ENCODE data around the gene RELN. TPM values are rescaled to one million over a fixed set of nuclear protein-coding genes. Genes with fewer than 3 reads are reported as not detected.

The RELN gene
- polyA plus RNA-seq, 1 donor (not counting 4 experiments of a cell fraction or from before 2014, with no cell fraction given) = not detected

DNA sequence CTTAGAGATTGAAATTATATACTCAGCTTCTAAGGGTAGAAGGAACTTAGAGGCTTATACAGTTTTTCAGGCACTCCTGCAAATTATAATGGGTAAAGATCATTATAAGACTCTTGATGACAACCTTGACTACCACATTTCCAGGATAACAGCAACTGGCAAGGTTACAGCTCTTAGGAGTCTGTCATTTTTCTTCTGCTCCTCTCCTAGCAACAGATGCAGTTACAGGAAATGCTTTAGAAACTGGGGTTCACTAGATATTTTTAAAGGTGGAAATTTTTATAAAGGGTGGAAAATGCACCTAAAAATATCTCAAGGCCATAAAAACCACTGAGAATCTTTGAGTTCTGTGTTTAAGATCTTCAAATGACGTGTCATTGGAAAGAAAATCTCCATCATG is 185.8 kb downstream of the RELN start:
- TF ChIP-seq, protein P1, sequence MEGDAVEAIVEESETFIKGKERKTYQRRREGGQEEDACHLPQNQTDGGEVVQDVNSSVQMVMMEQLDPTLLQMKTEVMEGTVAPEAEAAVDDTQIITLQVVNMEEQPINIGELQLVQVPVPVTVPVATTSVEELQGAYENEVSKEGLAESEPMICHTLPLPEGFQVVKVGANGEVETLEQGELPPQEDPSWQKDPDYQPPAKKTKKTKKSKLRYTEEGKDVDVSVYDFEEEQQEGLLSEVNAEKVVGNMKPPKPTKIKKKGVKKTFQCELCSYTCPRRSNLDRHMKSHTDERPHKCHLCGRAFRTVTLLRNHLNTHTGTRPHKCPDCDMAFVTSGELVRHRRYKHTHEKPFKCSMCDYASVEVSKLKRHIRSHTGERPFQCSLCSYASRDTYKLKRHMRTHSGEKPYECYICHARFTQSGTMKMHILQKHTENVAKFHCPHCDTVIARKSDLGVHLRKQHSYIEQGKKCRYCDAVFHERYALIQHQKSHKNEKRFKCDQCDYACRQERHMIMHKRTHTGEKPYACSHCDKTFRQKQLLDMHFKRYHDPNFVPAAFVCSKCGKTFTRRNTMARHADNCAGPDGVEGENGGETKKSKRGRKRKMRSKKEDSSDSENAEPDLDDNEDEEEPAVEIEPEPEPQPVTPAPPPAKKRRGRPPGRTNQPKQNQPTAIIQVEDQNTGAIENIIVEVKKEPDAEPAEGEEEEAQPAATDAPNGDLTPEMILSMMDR (optimal IDR thresholded peaks at IDR 0.05 in 1 of 3, IDR thresholded peaks at IDR 0.05 in 1 of 3, conservative IDR thresholded peaks at IDR 0.05 in 1 of 3; ENCODE audit: extremely low read depth in 1 of 3, insufficient read depth in 2 of 3, low read length in 3 of 3) = no peak
- TF ChIP-seq EZH2 (IDR thresholded peaks at IDR 0.05; ENCODE audit: low read length) = no peak
- no peak for DNase-seq (ENCODE audit: low read depth, low spot score)
- H3K4me3 ChIP-seq (ENCODE audit: control insufficient read depth in 2 of 3, extremely low read depth in 1 of 3, insufficient read depth in 2 of 3, low read depth in 1 of 3, low read length in 3 of 3) = no peak overlapping the region
- H2AFZ ChIP-seq (ENCODE audit: control insufficient read depth, low read length) = no peak overlapping the region
- no peak overlapping the region for H3K4me2 ChIP-seq (ENCODE audit: control insufficient read depth, extremely low read depth, insufficient read depth, low read depth, low read length)
- H3K27ac ChIP-seq (ENCODE audit: control insufficient read depth, insufficient read depth, low read length) = no peak overlapping the region
- no peaks in the 10 kb centered on the region for H3K27me3 ChIP-seq (ENCODE audit: control insufficient read depth, extremely low read depth, insufficient read depth, low read length)
- no peaks in the 10 kb centered on the region for H3K79me2 ChIP-seq (ENCODE audit: control insufficient read depth, insufficient read depth, low read length)
- no peak for FAIRE-seq
- no peaks in the 10 kb centered on the region for H3K9me3 ChIP-seq (ENCODE audit: control insufficient read depth, low read depth, low read length)
- dilution Hi-C loops (cut with MboI; ENCODE audit: extremely low pct_ligation_motif_present, low sequenced_read_pairs) = no loop called here
- no peaks in the 10 kb centered on the region for H4K20me1 ChIP-seq (ENCODE audit: control insufficient read depth, extremely low read depth, insufficient read depth, low read length)
- no peaks in the 10 kb centered on the region for H3K9me1 ChIP-seq (ENCODE audit: control insufficient read depth, extremely low read depth, insufficient read depth, low read length)
- no peaks in the 10 kb centered on the region for H3K4me1 ChIP-seq (ENCODE audit: control insufficient read depth, extremely low read depth, insufficient read depth, low read length)
- no peak overlapping the region for H3K9ac ChIP-seq (ENCODE audit: control insufficient read depth, extremely low read depth, insufficient read depth, low read length)
- H3K36me3 ChIP-seq (ENCODE audit: control insufficient read depth in 2 of 2, extremely low read depth in 1 of 2, insufficient read depth in 2 of 2, low read length in 2 of 2) = no peaks in the 10 kb centered on the region

DNA sequence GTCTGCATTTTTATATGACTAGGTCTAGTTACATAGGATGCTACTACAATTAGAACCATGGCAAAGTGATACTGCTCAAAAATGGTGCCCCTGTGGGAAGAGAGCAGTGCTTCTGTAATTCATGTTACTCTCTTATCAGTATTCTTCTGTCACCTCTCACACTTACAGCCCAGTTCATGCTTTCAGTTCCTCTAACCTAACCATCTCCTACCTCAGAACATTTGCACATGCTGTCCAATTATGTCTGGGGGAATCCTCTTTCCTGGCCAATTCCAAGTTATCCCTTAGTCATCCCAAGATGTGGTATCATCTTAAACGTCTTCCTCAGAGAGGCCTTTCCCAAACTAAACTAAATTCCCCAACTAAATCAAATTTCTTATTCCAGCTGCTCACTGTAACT is 190.2 kb downstream of the RELN start:
- dilution Hi-C loops (cut with MboI; ENCODE audit: extremely low pct_ligation_motif_present, low sequenced_read_pairs) = no loop called here
- Histone ChIP-seq H2AFZ (ENCODE audit: control insufficient read depth, low read length) (no peak overlapping the region), H3K4me3 (ENCODE audit: control insufficient read depth in 2 of 3, extremely low read depth in 1 of 3, insufficient read depth in 2 of 3, low read depth in 1 of 3, low read length in 3 of 3) (no peak overlapping the region), H3K9me3 (ENCODE audit: control insufficient read depth, low read depth, low read length) (no peaks in the 10 kb centered on the region), H4K20me1 (ENCODE audit: control insufficient read depth, extremely low read depth, insufficient read depth, low read length) (no peaks in the 10 kb centered on the region), H3K27me3 (ENCODE audit: control insufficient read depth, extremely low read depth, insufficient read depth, low read length) (no peaks in the 10 kb centered on the region), H3K4me2 (ENCODE audit: control insufficient read depth, extremely low read depth, insufficient read depth, low read depth, low read length) (no peak overlapping the region), H3K4me1 (ENCODE audit: control insufficient read depth, extremely low read depth, insufficient read depth, low read length) (no peaks in the 10 kb centered on the region), H3K27ac (ENCODE audit: control insufficient read depth, insufficient read depth, low read length) (no peak overlapping the region), H3K9ac (ENCODE audit: control insufficient read depth, extremely low read depth, insufficient read depth, low read length) (no peak overlapping the region), H3K79me2 (ENCODE audit: control insufficient read depth, insufficient read depth, low read length) (no peaks in the 10 kb centered on the region), H3K9me1 (ENCODE audit: control insufficient read depth, extremely low read depth, insufficient read depth, low read length) (no peaks in the 10 kb centered on the region), H3K36me3 (ENCODE audit: control insufficient read depth in 2 of 2, extremely low read depth in 1 of 2, insufficient read depth in 2 of 2, low read length in 2 of 2) (no peaks in the 10 kb centered on the region)
- DNase-seq (ENCODE audit: low read depth, low spot score) (no peak), FAIRE-seq (no peak)
- no peak for TF ChIP-seq EZH2 (IDR thresholded peaks at IDR 0.05; ENCODE audit: low read length)
- TF ChIP-seq, protein P1 (optimal IDR thresholded peaks at IDR 0.05 in 1 of 3, IDR thresholded peaks at IDR 0.05 in 1 of 3, conservative IDR thresholded peaks at IDR 0.05 in 1 of 3; ENCODE audit: extremely low read depth in 1 of 3, insufficient read depth in 2 of 3, low read length in 3 of 3) = no peak

Measured in keratinocyte (primary cell).